DMS 273 (cell line): ENCODE results near the gene PIBF1.
A peak's percentile ranks its signal among the peaks of the same experiment; 100 is the strongest.
"Not testable (repeated sequence)": the region's sequence is repeated elsewhere in the genome, so short reads cannot be mapped to it uniquely, and the experiment has no call there.

Experiments
- DNase-seq: peaks from one replicate; lab custom pipeline; 2025; ENCODE audit not compliant: unreplicated experiment; lab: John Stamatoyannopoulos, UW

The PIBF1 gene

DNA sequence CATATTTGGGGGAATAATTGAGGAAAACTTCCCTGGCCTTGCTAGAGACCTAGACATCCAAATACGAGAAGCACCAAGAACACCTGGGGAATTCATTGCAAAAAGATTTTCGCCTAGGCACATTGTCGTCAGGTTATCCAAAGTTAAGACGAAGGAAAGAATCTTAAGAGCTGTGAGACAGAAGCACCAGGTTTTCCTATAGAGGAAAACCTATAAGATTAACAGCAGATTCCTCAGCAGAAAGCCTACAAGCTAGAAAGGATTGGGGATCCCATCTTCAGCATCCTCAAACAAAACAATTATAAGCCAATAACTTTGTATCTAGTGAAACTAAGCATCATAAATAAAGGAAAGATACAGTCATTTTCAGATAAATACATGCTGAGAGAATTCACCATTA lies 114.9 kb downstream of the PIBF1 start:
- no peak for DNase-seq

DNA sequence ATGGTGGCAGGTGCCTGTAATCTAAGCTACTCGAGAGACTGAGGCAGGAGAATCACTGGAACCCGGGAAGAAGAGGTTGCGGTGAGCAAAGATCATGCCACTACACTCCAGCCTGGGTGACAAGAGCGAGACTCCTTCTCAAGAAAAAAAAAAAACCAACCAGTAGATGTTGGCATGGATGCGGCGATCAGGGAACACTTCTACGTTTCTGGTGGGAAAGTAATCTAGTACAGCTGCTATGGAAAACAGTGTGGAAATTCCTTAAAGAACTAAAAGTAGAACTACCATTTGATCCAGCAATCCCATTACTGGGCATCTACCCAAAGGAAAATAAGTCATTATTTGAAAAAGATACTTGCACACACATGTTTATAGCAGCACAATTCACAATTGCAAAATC lies 119.6 kb downstream of the PIBF1 start:
- DNase-seq: not testable (repeated sequence)

DNA sequence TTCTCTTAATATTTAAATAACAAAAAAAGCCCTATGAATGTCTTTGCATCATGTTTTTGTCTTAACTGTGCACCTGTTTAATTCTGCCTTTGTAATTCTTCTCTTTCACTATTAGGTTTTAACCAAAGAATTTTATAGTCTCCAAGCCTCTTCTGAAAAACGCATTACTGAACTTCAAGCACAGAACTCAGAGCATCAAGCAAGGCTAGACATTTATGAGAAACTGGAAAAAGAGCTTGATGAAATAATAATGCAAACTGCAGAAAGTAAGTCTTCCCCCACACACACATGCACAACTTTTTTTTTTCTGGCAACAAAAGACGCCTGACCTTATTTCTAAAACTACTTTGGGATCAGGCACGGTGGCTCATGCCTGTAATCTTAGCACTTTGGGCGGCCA lies 126.5 kb downstream of the PIBF1 start:
- no peak for DNase-seq

DNA sequence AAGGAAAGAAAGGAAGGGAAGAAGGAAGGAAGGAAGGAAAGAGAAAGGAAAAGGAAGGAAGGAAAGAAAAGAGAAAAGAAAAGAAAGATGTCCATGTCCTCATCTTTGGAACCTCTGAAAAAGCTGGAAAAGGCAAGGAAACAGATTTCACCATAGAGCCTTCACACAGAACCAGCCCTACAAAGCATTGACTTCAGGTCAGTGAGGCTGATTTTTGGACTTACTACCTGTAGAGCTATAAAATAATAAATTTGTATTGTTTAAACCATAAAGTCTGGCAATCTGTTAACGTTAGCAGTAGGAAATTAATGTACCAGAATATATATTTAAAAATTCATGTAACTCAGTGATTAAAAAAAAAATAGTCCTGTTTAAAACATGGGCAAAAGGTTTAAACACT lies 130.0 kb downstream of the PIBF1 start:
- no peak for DNase-seq

DNA sequence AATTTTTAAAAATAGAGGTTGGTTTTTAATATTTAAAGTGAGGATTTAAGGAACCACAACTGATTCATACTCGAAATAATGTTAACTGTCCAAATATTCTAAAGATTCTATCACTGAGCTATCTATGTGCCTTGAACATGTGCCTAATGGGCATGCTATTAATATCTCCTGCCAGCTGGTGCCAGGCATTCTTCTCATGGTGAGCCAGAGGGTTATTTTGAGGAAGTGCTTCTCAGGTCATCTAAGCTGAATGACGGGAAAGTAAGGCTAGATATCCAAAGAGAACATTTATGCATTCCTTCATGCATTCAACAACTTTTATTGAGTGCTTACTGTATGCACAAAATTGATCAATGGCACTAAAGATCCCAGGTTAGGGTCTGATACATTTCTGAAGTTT lies 138.2 kb downstream of the PIBF1 start:
- DNase-seq: peak; percentile 1

DNA sequence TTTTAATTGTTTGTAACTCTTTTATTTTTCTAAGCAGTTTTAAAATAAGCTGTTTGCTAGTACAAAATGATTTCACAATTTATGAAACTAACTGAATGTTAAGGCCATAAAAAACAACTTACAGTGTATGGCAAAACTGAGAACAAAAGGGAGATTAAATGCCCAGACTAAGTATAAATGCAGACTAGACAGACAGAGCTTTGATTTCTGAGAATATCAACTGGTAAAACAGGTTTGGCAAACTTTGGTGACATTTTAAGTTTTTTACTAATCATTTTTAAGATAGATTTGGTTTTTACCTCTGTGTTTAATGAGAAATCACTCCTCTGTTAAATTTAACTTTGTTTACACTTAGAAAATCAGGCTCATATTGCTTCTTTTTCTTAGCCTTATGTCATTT lies 149.4 kb downstream of the PIBF1 start:
- no peak for DNase-seq

DNA sequence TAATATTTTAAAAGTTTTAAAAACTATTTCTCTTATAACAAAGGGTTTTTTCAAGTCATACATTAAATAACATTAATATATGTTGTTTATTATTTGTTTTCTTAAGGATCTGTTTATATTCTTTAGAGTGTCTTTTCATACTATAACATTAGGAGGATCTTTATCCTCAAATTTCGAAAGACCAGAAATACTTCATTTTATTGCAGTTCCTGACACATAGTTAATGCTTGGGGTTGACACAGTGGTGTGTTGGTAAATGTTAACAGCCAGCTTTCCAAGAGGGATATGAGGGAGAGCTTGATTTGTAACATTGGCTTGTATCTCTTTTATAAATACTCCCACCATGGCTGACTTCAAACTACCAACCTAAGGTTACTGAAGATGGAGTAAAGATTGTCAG lies 150.3 kb downstream of the PIBF1 start:
- DNase-seq: no peak

DNA sequence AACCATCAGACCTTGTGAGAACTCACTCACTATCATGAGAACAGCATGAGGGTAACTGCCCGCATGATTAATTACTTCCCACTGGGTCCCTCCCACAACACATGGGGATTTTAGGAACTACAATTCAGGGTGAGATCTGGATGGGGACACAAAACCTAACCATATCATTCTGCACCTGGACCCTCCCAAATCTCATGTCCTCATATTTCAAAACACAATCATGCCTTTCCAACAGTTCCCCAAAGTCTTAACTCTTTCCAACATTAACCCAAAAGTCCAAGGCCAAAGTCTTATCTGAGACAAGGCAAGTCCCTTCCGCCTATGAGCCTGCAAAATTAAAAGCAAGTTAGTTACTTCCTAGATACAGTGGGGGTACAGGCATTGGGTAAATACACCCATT lies 164.3 kb downstream of the PIBF1 start:
- not testable (repeated sequence) for DNase-seq

DNA sequence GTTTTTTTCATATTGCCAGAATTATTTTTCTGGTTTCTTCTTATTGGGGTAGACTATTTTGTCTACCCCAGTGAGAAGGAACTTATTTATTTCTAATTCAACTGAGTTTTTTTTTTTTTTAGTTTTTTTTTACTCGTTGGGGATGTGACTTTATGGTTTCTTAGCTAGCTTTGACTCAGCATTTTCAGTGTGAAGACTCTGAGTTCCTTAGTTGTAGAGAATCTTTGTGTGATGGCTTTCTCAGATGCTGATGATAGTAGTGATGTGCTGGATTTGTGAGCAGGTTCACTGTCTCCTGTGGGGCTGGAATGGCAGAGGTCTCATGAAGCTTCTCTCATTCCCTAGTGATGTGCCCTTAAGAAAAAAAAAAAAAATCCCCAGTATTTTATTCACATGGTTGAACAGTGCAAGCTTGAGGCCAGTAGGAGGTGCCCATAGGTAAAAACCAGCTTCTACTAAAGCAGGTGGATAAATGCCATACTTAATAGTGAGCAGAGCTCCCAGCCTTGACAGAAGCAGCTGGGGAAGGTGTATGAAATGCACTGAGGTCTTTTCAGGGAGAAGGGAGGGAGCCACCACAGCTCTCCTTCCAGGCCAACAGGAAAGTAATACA lies 170.7 kb downstream of the PIBF1 start:
- DNase-seq: peak; percentile 0

DNA sequence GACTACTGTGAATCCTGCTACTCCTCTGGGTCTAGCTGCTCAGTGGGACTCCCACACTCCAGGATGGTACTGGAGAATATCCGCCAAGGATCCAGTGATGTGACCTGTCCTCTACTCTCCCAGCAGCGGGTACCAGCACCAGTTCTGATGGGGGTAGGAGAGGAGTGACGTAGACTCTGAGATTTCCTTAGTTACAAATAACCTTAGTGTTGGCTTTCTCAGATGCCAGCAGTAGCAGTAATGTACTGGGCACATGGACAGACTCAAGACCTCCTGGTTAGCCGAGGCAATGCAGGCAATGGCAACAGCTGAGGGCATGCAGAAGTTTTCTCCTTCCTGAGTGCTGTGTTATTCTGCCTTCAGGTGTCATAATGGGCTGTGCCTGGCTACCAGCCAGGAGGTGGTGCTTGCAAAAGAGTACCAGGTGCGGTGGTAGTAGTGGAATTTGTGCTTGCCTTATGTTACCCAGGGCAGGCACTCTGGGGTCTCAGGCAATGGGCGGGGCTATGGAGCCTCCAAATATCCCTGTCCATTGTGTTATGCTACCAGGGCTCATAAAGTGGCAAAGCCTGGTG lies 171.5 kb downstream of the PIBF1 start:
- DNase-seq: no peak

DNA sequence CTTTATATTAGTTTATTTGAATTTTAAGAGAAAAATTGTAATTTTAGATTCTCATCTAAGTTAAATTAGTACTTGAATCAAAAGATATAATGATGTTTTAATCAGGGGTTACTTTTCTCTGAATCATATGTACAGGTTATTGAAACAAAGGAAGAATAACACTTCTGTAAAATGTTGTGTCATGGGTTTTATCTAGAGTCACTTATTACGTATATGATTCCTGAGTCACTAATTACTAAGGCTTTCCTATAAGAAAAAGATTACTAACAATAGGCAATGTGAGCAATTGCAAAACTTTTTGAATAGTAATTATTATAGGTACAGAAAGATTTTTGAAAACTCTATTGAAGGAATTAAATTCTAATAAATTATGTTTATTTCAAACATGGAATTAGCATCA lies 177.7 kb downstream of the PIBF1 start:
- DNase-seq: no peak

DNA sequence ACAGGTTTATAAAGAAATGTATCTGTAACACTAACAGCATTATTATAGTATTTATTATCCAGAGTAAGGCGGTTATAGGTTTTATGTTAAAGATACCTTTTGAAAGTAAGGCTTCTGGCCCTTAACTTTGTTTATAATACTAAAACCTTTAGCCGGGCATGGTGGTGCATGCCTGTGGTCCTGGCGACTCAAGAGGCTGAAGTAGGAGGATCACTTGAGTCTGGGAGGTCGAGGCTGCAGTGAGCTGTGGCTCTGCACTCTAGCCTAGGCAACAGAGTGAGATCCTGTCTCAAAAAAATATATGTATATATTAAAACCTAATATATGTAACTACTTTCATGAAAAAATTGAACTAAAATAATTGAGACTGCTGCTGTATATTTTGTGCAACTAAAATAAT lies 178.2 kb downstream of the PIBF1 start:
- no peak for DNase-seq

DNA sequence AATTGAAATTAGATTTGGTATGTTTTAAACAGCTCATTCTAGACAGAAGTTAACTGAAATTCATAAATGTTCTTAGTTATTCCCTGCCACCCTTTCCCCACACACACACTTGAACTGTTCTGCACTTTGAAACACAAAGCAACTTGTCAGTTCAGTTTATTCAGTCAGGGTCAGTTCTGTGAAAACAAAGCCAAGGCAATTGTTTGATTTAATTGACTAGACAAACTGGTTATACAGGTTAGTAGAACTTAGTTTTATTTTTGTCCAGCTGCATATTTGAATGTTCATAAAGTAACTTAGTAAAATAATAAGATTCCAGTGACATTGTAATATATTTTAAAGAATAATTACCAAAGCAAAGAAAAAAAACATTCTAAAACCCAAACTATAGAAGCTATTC lies 178.6 kb downstream of the PIBF1 start:
- no peak for DNase-seq

DNA sequence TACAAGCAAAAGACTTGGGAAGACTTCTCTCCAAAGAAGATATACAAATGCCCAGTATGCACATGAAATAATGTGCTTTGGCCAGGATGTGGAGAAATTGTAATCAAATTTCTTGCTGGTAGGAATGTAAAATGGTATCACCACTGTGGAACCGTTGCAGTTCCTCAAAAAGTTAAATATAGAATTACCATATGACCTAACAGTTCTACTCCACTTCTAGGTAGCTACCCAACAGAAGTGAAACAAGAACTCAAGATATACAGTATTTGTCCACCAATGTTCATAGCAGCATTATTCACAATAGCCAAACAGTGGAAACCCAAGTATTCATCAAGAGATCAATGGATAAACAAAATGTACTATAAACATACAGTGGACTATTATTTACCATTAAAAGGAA lies 181.8 kb downstream of the PIBF1 start:
- no peak for DNase-seq

DNA sequence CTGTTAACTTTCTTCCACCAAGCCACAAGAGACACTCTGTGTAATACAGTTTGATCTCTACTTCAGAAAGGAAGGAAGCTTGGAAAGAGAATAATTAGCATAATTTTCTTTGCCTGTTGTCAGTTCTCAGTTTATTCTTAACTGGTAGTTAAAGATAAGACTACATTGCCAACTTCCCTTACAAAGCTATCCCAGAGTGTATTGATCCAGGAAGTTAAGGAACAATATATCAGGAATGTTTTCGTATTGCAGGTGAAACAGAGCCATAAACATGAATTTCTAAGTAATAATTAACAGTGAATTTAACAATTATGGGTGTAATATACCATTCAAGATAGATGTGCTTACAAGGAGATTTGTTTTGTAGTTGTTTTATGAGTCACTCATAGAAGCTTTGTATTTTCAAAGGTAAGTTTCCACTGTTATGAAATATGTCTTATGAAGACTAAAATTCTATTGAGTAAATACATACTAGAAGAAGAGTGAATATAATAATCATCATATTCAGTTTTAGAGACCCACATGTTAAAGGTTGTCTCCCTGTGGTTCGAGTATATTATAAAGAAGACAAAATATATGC lies 188.5 kb downstream of the PIBF1 start:
- DNase-seq: no peak

DNA sequence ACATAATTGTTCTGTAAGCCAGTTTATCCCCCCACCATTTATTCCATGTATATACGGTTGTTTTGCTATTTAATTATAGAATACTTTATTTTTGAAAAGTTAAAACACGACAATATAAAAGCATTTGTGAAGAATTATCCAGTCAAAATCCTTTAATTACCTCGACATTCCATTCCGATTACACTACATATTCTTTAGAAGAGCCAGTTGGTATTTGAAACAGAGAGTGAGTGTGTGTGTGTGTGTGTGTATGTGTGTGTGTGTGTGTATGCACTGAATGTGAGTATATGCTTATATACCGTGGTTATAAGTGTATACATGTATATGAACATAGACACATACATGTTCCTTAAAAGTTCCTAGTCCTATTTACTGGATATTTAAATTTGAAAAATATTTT lies 189.0 kb downstream of the PIBF1 start:
- DNase-seq: no peak

DNA sequence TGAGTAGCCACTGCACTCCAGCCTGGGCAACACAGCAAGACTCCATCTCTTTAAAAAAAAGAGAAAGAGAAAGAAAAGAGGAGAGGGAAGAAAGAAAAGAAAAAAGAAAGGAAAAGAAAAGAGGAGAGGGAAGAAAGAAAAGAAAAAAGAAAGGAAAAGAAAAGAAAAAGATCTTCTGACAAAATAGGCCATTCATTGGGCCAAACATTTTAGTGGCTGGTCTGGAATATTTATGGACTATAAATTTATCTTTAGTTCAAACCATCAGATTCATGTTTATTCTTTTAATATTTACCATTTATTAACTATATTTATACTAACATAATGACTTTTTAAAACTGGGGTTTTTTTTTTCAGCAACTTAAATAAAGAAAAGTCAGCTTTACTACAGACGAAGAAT lies 191.3 kb downstream of the PIBF1 start:
- DNase-seq: no peak

DNA sequence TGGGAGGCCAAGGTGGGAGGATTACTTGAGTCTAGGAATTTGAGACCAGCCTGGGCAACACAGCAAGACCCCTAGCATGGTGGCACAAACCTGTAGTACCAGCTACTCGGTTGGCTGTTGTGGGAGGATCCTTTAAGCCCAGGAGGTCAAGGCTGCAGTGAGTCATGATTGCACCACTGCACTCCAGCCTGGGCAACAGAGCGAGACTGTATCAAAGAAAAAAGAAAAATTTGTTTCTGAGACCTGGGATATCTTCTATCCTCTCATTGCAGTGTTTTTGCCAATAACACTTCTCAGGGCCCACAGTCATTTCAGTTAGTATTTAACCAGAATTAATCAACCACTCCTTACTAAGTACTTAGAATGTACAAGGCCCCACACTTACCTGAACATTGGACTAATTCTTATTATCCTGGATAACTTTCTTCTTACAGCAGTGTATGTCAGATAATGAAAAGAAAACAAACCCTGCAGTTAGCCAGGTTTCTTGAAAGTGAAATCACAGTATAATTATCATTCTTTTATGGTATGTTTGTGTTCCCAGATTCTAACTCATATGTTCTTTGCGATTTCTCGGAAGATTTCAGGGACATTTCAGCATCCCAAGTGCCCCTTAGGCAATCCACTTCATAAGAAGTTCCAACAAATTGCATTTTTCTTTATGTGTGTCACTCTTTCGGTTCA lies 201.3 kb downstream of the PIBF1 start:
- no peak for DNase-seq

DNA sequence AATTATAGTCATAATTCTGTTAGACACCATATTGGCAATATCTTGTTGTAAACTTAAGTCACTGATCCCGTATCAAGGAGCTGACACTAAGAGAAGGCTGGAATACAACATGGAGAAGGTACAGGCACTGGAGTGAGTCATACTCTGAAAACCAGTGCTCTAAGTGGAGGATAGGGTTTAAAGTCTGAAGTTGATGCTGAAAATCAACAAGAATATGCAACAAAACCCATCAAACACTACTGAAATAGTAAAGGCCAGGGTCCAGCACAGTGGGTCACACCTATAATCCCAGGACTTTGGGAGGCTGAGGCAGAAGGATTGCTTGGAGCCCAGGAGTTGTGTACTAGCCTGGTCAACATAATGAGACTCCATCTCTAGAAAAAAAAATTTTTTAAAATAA lies 203.7 kb downstream of the PIBF1 start:
- DNase-seq: no peak

DNA sequence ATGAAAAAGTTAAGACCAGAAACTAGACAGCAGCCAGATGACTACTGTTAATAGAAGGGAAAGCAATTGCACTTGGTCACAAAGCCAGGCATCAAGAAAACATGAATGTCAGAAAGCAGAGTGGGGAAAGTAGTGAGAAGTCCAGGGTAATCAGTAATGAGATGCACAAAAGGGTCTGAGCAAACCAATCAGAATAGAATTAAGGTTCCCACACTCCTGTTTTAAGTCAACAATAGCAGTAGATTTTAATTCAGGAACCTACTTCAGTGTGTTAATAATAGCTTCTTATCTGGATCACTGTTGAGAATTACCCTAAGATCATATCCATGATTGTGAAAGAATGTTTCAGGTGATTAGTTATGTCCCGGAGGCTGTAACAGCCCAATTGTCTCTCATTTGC lies 204.3 kb downstream of the PIBF1 start:
- DNase-seq: no peak

DNA sequence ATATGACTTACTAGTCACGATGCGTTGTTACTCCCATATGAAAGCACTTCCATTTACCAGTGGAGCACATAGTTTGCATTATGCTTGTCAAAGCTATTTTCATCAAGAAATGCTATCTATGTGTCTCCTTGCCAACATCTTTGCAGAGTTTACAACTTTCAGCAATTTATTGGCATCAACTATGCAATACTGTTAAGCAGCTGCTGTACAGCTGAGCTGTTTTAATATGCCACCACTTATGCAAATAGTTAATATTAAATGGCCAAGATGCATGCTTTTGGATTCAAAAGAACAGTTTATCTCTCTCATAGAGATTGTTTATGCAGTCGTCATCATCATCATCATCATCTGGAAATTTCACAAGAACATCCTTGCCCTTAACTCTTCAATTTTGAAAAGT lies 209.0 kb downstream of the PIBF1 start:
- no peak for DNase-seq

DNA sequence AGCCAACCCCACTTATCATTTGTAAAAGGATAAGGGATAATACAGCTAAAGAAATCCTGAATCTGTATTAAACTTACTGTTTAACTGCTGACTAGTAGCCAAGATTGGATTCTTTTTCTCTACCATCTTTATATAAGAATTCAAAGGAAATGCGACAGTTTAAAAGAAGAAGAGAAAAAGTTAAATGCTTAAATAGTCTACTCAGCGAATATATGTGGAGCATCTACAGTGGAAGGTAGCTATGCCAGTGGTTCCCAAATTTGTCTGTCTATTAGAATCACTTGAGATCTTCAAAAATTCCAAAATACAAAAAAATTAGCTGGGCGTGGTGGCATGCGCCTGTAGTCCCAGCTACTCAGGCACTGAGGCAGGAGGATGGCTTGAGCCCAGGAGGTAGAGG lies 216.1 kb downstream of the PIBF1 start:
- DNase-seq: no peak
